ENCODE results near the gene STRAP. TPM values are rescaled to one million over a fixed set of nuclear protein-coding genes. Genes with fewer than 3 reads are reported as not detected.

STRAP gene
- total and polyA plus RNA-seq, 9 of the 15 experiments (the other 6 are each of a cell fraction or from before 2014, with no cell fraction given) = 58.5 to 134 (median 89.5) TPM

DNA sequence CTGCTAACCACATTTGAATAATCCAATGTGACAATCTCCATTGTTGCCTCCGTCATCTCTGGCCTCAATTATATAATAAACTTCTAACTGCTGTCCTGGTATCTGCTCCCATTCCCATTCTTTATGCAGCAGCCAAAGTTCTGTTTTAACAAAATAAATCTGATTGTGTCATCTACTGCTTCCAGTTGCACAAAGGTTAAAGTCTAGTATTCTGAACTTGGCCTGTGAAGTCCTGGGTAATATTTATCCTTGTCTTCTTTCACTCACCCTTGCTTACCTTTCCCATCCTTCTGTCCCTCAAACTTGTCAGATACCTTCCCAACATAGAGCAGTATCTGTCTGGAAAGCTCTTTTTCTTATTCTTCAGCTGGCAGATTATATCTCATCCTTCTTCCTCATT lies 19.3 kb upstream of the STRAP start:
- Histone ChIP-seq H3K4me3 (no peak overlapping the region), H3K4me1 (replicated peaks in 1 of 2; ENCODE audit: control insufficient read depth in 2 of 2, insufficient read depth in 2 of 2, low read length in 2 of 2) (no peaks in the 10 kb centered on the region), H3K79me2 (ENCODE audit: control insufficient read depth, insufficient read depth, low read length) (no peaks in the 10 kb centered on the region), H3K9me3 (replicated peaks; ENCODE audit: control insufficient read depth, insufficient read depth, low read depth, low read length) (no peaks in the 10 kb centered on the region), H3K4me2 (ENCODE audit: insufficient read depth, low read length) (no peak overlapping the region), H3K27ac (ENCODE audit: extremely low read depth, low read depth, low read length) (no peak overlapping the region), H3K27me3 (ENCODE audit: control insufficient read depth in 2 of 2, insufficient read depth in 2 of 2, low read length in 2 of 2) (no peaks in the 10 kb centered on the region), H3K9me1 (ENCODE audit: control insufficient read depth, insufficient read depth, low read length) (no peaks in the 10 kb centered on the region), H4K20me1 (replicated peaks; ENCODE audit: control insufficient read depth, insufficient read depth, low read length) (no peaks in the 10 kb centered on the region), H2AFZ (ENCODE audit: low read depth, low read length) (no peak overlapping the region), H3K9ac (ENCODE audit: insufficient read depth in 1 of 2, low read depth in 2 of 2, low read length in 2 of 2) (no peak overlapping the region), H3K36me3 (ENCODE audit: control insufficient read depth, insufficient read depth, low read length) (no peaks in the 10 kb centered on the region)
- no peak for DNase-seq (ENCODE audit: extremely low read depth in 1 of 4, low spot score in 3 of 4)
- ATAC-seq = no peak
- no TSS peak for BruUV-seq (replicated peaks)
- 0% methylated on average over 1 of the region's 1 CpG for WGBS (ENCODE audit: insufficient coverage, low coverage, missing lambda C conversion rate)
- in situ Hi-C loops (cut with MboI) (no loop called here), intact Hi-C loops (cut with micrococcal nuclease) (no loop called here)
- POLR2A ChIA-PET = no interaction called here
- FAIRE-seq = no peak
- CTCF ChIA-PET (ENCODE audit: low intra/inter-chr PET ratio) = no interaction called here
- TF ChIP-seq, protein P1, sequence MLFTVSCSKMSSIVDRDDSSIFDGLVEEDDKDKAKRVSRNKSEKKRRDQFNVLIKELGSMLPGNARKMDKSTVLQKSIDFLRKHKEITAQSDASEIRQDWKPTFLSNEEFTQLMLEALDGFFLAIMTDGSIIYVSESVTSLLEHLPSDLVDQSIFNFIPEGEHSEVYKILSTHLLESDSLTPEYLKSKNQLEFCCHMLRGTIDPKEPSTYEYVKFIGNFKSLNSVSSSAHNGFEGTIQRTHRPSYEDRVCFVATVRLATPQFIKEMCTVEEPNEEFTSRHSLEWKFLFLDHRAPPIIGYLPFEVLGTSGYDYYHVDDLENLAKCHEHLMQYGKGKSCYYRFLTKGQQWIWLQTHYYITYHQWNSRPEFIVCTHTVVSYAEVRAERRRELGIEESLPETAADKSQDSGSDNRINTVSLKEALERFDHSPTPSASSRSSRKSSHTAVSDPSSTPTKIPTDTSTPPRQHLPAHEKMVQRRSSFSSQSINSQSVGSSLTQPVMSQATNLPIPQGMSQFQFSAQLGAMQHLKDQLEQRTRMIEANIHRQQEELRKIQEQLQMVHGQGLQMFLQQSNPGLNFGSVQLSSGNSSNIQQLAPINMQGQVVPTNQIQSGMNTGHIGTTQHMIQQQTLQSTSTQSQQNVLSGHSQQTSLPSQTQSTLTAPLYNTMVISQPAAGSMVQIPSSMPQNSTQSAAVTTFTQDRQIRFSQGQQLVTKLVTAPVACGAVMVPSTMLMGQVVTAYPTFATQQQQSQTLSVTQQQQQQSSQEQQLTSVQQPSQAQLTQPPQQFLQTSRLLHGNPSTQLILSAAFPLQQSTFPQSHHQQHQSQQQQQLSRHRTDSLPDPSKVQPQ (CRISPR knock-in tag; IDR thresholded peaks at IDR 0.05; ENCODE audit: borderline replicate concordance) = no peak
- TF ChIP-seq NFATC3 (IDR thresholded peaks at IDR 0.05) (no peak), L3MBTL2 (IDR thresholded peaks at IDR 0.05) (no peak), POLR2B (IDR thresholded peaks at IDR 0.05; ENCODE audit: low read depth, partially characterized antibody) (no peak), NFE2 (IDR thresholded peaks at IDR 0.05; ENCODE audit: low read depth) (no peak), BCLAF1 (IDR thresholded peaks at IDR 0.05; ENCODE audit: borderline replicate concordance in 1 of 2, control insufficient read depth in 1 of 2, low read depth in 2 of 2, low read length in 1 of 2) (no peak)
- TF ChIP-seq, protein P2, sequence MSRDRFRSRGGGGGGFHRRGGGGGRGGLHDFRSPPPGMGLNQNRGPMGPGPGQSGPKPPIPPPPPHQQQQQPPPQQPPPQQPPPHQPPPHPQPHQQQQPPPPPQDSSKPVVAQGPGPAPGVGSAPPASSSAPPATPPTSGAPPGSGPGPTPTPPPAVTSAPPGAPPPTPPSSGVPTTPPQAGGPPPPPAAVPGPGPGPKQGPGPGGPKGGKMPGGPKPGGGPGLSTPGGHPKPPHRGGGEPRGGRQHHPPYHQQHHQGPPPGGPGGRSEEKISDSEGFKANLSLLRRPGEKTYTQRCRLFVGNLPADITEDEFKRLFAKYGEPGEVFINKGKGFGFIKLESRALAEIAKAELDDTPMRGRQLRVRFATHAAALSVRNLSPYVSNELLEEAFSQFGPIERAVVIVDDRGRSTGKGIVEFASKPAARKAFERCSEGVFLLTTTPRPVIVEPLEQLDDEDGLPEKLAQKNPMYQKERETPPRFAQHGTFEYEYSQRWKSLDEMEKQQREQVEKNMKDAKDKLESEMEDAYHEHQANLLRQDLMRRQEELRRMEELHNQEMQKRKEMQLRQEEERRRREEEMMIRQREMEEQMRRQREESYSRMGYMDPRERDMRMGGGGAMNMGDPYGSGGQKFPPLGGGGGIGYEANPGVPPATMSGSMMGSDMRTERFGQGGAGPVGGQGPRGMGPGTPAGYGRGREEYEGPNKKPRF (IDR thresholded peaks at IDR 0.05; ENCODE audit: low read depth, low read length) = no peak
